GM21360 (cell line): Measurements from ENCODE around the gene KISS1.

Experiments
- ATAC-seq: cut with Tn5 transposase; IDR thresholded peaks from one replicate; pipeline ENCODE4 v1.9.1; 2021; ENCODE audit warnings: mild to moderate bottlenecking, moderate library complexity; ENCODE audit not compliant: unreplicated experiment

The KISS1 gene

DNA sequence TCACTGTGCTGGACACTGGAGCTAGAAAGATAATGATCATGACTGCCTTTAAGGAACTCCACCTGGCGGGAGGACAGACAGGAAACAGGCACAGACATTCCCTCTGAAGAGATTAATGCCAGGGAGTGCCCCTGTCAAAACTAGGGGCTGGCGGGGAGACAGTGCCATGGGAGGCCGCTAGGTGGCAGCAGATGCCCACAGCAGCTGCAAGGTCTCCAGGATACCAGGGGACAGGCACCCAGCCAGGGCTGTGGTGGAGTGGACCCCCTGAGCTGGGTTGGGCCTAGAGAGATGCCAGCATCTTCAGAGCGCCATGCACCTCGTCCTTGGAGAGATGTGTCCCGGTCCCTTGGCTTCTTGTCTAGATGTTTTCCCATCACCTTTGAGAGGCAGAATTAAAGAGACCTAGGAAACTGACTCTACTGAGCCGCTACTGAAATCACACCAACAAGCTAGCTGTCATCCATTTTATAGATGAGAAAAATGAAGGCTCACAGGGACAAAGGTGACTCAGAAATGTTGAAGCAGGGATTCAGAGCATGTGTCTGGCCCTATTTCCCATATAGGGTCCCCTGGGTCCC lies 33.7 kb downstream of the KISS1 start:
- no peak for ATAC-seq

DNA sequence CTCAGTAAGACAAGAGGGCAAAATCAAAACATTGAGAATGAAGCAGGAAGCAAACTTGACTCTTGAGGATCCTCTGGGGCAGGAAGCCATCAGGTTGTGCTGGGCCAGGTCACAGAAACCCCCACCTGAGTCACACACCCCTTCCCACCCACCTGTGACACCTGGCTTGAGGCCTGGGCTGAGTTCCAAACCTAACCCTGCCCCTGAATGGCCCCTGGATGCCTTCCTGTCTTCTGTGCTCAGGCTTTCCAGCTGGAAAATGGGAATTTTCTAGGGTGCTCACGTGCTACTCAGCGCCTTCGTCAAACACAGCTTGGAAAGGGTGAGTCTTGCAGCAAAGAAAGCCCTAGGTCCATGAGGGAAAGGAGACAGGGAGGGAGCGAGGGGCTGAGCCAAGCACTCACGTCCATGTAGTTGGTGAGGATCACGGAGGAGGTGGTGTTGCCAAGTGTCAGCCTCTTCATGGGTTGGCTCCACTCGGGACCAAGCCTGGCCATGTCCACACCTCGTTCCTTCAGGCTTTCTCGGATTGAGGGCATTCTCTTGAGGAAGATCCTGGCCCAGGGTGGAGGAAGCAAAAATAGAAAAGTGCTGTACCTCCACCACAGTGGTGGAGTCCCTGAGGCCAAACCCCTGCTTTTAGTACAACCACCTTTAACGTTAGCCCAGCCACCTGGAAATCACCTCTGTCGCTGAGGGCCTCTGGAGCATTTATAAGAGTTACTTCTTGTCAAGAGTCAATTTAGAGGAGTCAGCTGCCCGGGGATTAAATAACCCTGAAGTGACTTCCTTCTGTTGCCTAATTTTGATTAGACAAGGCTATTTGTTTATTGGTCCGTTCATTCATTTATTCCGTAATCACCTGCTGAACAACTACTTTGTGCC lies 34.4 kb downstream of the KISS1 start:
- no peak for ATAC-seq

DNA sequence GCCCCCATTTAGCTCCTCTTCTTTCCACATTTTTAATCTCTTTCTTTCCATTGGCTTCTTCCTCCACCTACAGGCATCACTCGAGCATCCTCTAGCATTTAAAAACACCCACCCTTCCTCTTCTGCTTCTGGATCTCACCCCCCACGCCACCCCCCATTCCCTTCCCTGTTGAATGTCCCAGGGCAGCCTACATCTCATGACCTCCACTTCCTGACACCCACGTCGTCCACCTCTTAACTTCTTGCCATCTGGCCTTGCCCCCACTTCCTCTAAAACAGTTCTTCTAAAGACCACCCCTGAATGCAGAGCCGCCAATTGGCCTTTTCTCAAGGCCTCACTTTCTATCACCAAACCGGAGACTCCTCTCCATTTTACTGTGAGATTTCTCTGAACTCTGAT lies 38.3 kb downstream of the KISS1 start:
- ATAC-seq = no peak

DNA sequence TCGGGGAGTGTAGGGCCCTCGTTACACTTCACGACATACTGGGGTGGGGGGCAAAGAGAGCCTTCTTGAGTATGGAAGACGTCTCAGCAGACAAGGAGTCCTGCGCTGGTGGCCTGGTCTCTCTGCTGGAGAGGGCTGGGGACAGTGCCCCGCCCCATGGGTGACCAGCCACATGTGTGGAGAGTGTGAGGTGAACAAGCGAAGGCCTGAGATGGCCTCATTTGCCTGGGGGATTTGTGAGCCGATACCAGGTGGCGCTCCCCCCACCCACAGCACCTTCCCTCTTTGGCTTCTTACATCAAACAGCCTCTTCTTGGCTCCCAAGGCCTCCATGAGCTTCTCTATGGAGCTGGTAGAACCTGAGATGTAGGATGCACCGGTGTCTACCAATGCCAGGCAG lies 40.4 kb downstream of the KISS1 start:
- ATAC-seq = no peak

DNA sequence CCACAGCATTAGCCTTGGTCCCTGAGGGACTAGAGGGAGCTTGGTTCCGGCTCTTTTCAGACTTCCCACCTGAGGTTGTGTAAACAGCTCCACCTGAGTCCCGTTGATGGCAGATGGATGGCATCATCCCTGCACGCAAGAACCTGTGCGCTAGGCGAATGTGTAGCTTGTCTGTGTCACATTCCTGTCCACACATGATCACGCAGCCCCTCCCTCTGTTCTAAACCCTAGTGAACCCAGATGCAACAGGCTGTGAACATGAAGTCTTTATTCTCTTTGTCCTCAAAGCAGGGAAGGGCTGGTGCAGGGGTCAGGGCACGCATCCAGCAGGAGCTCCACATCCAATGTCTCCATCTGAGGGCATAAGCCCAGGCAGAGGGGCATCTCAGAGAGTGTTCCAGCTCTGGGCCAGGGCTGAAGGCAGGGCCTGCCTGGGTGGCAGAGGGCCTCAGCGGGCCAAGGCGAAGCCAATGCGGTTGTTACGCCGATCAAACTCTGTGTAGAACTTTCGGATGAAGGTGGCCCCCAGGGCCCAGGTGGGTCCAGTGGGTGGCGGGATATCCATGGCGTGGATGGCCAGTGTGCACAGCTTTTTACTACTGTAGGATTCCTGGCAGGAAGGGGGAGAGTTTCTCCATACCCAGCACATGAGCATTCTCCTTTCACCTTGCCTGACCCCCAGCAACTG lies 41.6 kb downstream of the KISS1 start:
- no peak for ATAC-seq

DNA sequence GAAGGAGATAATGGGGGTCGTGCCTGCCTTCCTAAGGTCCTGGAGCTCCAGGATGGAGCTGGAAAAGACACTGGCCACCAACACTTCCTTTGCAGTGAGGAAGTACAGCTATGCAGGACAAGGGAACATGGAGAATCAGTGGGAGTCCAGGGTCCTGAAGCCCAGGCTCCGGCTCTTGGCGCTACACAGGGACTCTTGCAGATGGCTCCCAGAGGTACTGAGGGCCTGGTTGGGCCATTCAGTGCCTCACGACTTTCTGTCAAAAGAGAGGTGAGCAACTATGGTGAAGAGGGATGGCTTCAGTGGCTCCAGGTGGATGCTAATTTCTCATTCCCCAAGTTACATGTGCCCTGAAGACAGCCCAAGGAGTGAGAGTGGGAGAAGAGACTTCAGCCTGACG lies 42.6 kb downstream of the KISS1 start:
- ATAC-seq = no peak

DNA sequence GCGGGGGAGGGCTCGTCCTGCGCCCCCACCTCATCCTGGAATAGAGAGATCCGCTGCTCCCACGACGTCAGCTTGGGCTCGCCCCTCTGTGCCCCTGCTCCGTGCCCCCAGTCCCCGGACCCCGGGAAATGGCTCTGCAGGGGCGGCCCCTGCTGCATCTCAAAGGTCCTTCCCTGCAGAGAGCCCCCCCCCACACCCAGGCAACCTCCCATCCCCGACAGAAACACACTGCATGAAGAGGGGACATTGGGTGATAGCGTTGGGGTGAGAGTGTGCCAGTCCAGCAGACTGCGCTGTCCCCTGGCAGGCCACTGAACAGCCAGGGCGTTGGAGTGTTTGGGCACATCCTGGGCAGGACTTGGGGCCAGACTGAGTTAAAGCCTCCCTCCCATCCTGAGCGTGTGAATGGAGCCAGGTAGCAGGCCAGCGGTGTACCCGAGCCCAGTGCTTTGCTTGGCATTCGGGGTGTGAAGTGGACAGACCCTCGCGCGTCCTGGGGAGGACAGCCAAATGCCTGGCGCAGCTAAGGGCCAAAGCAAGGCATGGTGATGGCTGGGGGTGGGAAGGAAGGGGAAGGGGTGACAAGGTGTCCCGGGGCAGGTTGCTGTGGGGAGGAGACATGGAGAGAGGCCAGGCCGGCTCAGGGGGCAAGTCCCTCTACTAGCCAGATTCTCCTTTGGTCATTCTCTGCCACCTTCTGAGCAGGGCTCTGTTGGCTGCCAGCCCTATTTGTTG lies 43.8 kb downstream of the KISS1 start:
- no peak for ATAC-seq

DNA sequence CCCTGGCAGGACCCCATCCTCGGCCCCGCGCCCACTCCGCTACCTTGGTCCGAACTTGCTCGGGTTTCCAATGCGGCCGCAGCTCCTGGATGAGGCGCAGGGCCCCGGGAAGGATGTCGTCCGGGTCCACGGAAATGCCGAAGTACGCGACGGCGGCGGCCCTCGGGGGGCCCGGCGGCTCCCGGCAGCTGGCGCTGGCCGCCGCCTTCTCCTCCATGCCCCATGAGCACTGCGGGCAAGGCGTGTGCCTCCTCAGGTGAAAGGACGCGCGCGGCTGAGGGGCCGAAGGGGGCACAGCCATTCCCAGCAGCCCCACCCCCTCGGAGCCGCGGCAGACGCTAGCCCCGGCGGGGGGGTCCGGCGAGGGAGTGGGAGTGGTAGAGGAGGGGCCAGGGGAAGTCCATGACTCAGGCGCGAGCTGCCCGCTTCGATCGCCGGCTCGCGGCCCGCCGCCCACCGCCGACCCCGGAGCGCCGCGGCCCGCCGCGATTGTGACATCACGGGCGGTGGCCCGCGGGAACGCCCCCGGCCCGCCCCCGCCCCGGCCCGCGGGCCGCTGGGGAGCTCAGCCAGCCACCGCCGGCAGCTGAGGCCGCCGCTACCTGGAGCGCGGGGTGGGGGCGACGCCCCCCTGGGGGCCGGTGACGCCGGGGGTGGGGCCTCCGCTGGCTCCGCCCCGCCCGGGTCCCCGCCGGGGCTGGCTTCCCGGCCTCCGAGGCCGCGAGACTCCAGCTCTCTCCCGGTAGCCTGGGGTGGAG lies 44.6 kb downstream of the KISS1 start, which contains the start of gene ETNK2:
Gene ETNK2, minus strand, starts transcription at position 493 of the 758 bp plus-strand sequence. Its CDS starts 192 bp downstream, at position 301.
- ATAC-seq = no peak

DNA sequence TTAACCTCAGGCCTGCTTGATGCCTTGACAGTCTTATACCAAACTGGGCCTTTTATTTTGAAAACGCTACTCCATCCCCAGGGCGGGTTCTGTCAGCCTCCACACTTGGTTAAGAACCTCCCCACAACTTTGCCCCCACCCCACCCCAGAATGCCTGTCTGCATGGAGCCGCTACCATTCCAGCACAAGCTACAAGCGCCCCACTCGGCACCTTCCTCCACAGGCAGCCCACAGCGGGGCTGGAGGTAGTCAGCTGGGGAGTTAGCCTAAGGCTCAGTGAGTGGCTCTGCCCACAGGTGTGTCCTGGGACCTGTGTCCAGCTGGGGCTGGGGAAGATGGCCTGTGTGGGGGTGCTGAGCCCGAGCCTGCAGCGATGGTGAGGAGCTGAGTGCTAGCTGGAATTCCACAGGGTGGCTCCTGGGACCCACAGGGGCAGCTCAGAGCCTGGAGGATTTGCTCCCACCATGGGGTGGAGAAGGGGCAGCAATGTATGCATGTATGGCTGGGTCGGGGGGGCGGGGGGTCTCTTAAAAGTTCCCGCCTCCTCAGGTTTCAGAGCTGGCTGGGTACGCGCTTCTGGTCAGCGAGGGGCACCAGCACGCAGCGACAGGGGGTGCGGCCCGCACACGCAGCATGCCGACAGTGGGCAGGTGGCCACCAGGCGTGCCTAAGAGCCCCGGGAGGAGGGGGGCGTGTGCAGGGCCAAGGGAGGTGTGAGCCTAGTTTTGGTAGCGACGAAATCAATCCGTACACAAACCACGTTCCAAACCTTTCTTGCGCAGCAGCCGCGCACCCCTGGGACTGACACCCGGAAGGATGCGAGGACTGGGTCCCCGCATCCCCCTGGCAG lies 45.4 kb downstream of the KISS1 start:
- no peak for ATAC-seq

DNA sequence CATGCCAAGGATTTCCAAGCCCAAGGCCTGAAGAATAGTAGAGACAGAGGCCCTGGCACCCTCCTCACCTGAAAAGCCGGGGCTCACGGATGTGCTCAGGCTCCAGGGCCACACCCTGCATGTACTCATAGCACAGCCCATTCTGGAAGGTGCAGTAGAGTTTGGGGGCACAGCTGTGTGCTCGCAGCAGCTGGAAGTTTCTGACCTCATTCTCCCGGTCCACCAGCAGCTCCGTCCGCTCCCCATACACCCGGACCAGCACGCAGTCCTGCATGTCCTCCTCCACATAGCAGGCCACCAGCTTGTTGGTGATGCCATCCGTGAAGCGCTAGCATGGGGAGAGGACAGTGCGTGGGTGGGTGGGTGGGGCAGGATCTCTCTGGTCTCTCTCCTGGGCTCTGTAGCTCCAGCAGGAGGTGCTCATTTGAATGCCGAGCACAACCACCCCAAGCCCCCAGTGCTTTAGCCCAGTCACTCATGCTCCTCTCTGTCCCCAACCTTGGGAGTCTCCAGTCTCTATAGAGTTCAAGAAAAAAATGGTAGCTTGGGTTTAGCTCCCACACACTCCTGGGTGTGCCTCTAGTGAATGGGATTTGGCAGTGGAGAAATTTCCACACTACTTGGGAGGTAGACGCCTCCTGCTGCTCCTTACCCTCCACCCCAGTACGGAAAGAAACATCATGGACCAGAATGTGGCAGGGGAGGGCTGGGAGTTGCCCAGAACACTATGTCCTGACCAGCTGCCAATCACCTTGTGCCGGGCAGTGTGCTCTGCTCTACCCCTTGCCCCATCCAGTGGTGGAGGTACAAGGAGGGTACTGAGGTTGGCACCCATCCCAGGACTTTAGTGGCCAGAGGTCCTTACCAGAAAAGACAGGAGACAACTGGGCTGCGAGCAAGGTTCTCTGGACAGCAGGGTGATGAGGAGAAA lies 46.4 kb downstream of the KISS1 start:
- no peak for ATAC-seq

DNA sequence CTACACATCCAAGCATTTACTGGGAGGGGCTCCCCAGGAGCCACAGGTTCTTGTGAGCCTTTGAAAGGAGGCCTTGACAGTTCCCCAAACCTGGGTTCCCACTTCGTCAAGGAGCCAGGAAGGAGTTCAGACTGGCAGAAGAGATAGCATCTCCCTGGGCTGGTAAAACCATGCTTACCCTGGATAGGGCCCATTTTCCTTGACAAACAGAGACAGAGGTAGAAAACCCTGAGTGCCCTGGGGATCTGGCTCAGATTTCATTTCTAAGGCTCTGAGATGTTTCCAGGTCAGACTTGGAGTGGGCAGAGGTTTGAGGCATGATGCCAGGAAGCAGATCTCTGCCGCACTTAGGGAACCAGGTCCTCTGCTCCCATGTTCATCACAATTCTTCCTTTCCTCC lies 47.2 kb downstream of the KISS1 start:
- ATAC-seq = no peak

DNA sequence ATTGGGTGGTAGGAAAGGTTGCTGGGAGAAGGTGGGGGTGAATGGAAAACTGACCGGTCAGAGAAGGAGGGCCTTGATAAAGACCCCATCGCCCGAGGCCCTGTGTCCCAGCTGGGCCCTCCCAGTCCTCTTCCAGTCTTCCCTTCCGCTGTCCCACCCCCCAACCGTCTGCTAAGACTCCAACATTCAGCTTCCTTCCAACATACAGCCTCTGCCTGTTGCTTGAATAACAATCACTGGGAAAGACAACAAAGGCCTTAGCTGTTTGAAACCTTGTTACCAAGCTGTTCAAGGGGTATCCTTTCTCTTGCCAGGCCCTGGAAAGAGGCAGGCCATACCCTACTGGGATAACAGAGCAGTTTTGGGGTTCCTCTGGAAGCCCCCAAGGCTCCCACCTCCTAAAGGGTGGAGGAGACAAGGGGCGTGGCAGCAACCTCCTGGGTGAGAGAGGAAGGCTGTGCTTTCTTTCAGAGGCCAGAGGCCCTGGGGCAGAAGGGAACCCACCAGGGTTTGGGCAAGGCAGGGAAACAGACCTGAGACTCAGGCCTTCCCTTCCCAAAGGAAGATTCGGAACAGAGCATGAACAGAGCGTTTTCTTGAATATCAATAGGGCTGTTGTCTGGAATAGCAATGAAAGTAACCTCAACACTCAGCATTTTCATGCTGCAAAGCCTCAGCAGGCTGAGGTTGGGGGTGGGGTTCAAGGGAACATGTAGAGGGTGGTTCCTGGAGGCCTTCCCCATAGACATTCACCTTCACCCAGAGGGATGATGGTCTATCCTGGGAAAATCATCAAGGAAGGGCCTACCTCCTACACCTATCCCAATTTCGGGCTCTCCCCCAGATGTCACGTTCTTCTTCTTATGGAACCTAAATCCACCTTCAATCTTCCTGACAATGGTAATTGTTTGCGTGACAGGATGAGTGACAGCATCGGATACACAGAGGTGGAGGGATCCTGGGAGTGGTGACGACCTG lies 48.6 kb downstream of the KISS1 start:
- ATAC-seq = no peak

DNA sequence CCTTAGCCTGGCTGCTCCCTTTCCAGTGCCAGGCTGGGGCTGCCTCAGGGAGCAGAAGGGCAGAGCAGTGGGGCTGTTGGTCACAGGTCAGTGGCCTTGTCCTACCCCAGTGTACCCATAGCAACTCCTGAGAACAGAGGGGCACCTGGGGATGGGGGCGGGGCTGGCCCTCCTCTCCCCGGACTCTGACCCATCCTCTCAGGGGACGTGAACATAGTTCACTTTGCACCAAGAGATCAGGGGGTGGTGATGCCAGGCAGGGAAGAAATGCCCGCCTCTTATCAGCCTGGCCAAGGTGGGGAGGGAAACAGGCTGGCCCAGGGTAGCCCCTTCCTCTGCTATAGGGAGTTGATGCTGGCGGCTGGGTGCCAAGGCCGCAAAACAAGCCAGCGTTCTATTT lies 49.3 kb downstream of the KISS1 start:
- no peak for ATAC-seq

DNA sequence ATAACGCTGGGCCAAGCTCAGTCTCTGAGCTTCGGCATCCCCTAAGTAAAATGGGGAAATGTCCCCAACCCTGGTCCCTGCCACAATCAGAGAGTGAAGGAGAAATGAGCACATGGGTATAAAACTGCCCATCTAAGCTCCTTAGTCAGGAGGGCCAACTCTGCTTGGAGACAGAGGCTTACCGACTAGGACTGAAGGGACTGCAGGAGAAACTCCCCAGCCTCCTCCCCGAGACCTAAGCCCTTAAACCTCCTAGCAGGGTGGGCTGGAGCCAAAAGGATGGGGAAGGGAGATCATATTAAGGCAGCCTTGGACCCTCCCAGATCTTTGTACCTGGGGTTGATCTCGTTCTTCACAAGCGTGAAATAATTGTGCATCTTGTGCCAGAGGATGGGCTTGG lies 50.0 kb downstream of the KISS1 start:
- ATAC-seq = no peak

DNA sequence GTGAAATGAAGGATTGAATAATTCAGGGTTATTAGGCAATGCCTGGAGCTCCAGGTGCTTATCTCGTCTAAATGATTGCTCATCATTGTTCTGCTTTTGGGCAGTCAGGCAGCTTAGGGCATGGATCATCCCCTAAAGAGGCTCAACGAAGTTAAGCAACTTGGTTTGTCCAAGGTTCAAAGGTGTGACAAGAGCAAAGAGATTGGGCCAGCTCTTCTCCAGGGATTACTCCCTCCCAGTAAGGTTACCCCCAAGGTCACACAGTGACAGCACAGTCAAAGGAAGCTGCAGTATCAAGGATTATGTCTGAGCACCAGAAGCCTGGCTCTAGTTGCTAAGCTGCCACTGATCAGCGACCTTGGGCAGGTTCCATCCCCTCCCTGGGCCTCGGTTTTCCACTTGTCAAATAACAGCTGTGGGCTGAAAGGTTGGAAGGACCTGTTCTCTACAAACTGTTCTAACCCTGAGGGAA lies 51.2 kb downstream of the KISS1 start:
- ATAC-seq = no peak

DNA sequence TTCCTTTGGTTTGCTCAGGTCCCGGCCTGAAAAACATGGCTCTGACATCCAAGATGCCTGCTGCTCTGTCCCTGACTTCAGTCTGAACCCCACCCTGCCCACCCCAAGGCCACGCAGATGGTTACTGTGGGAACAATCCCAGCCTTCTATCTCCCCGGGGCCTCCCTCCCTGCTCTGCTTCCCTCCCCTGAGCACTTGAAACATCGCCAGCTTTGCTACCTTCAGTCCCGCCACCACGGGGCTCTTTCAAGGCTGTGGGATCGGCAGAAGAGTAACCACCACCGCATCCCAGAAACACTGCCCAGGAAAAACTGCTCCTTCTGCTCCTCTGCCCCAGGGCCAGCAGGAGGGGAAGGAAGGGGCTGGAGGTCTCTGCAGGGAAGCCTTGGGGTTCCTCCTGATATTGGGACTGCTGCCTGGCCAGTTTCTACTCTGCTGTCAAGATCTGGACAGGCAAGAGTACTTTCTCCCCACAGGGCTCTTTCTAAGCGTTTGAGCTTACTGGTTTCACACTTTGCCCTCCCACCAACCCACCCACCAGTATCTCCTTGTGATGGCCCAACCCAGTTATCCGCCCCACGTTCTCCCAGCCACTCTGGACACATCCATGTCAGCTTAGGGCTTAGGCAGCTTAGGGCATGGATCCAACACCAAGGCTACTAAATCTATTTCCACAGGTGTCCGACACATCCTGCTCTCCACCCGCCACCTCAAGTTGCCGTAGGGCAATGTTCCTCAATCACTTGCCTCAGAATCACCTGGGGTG lies 52.8 kb downstream of the KISS1 start:
- ATAC-seq = no peak
